K562 (cell line): Measurements from ENCODE around the gene PLEKHO2. TPM values are rescaled to one million over a fixed set of nuclear protein-coding genes. Genes with fewer than 3 reads are reported as not detected.

Experiments used
- ATAC-seq: fragments of 200-7000 bp; cut with Tn5 transposase; 3 replicates; pipeline ENCODE4 v1.9.1; 2020; ENCODE audit warnings: moderate library complexity
- BruUV-seq: library from RNA; stranded (reverse); fragments of 400-500 nt; replicated peaks from 2 replicates; lab custom pipeline; 2021; lab: Mats Ljungman, UMichigan
- CTCF ChIA-PET: fragments of 300-600 bp; formaldehyde crosslinking; extraction: SDS; loops from one replicate; lab custom pipeline; 2021; ENCODE audit warnings: low intra/inter-chr PET ratio; lab: Yijun Ruan, JAX
- POLR2A ChIA-PET: fragments of 300-600, 350-650 bp; sonication (Branson Sonifier 250); formaldehyde crosslinking; extraction: SDS; loops from one replicate; lab custom pipeline; 2021; ENCODE audit warnings: antibody characterized with exemption, inconsistent platforms; lab: Yijun Ruan, JAX
- DNase-seq, 4 experiments: peaks; one replicate each; pipeline versions ENCODE4 v3.0.0 to v3.0.0-alpha.2; 2011 to 2018; ENCODE audit warnings: low spot score in 3 of 4, mixed read lengths in 3 of 4; ENCODE audit errors: extremely low read depth in 1 of 4
- FAIRE-seq: peaks from 2 replicates; lab custom pipeline; 2011; peaks lifted over from hg19 to GRCh38; lab: Jason Lieb, UNC
- H2AFZ ChIP-seq: 2 replicates; pipeline ENCODE4 v1.6.0; 2011; ENCODE audit warnings: low read depth, low read length, control low read depth, inconsistent platforms
- H3K27ac ChIP-seq: fragments of 200-600 bp; 3 replicates; pipeline ENCODE4 v1.8.0; 2011; ENCODE audit warnings: low read depth, mild to moderate bottlenecking, control low read depth, inconsistent platforms, low read length, moderate library complexity, mixed read lengths; ENCODE audit errors: extremely low read depth
- H3K27me3 ChIP-seq, 2 experiments: fragments of 300-600 bp in 1 of 2; 2 replicates in 1 of 2; 3 replicates in 1 of 2; pipeline versions ENCODE4 v1.6.0 to v1.8.0; 2011; ENCODE audit warnings: inconsistent platforms in 2 of 2, low read length in 2 of 2, mild to moderate bottlenecking in 1 of 2, mixed read lengths in 1 of 2, moderate library complexity in 1 of 2; ENCODE audit not compliant: control insufficient read depth in 2 of 2, insufficient read depth in 2 of 2
- H3K36me3 ChIP-seq: fragments of 300-600 bp; 3 replicates; pipeline ENCODE4 v1.8.0; 2011; ENCODE audit warnings: mild to moderate bottlenecking, low read length, inconsistent platforms; ENCODE audit not compliant: control insufficient read depth, insufficient read depth
- H3K4me1 ChIP-seq, 2 experiments: fragments of 200-600 bp in 1 of 2; replicated peaks in 1 of 2; 2 replicates in 1 of 2; 3 replicates in 1 of 2; pipeline versions ENCODE4 v1.5.1 to v1.8.0; 2011; ENCODE audit warnings: inconsistent platforms in 2 of 2, low read length in 2 of 2, mild to moderate bottlenecking in 1 of 2, mixed read lengths in 1 of 2, moderate library complexity in 1 of 2; ENCODE audit not compliant: control insufficient read depth in 2 of 2, insufficient read depth in 2 of 2
- H3K4me2 ChIP-seq: 2 replicates; pipeline ENCODE4 v1.6.1; 2011; ENCODE audit warnings: low read length, control low read depth, inconsistent platforms, mixed read lengths; ENCODE audit not compliant: insufficient read depth
- H3K4me3 ChIP-seq: fragments of 200-600 bp; sonication (generic), shearing (Covaris generic); 2 replicates; pipeline ENCODE4 v1.5.1; 2016; ENCODE audit warnings: control low read depth, inconsistent platforms
- H3K79me2 ChIP-seq: fragments of 200-600 bp; 3 replicates; pipeline ENCODE4 v1.8.0; 2011; ENCODE audit warnings: low read length, inconsistent platforms; ENCODE audit not compliant: control insufficient read depth, insufficient read depth
- H3K9ac ChIP-seq, 2 experiments: 2 replicates each; pipeline versions ENCODE4 v1.6.0 to v1.6.1; 2011; ENCODE audit warnings: low read depth in 2 of 2, low read length in 2 of 2, control low read depth in 1 of 2, inconsistent platforms in 1 of 2, mild to moderate bottlenecking in 1 of 2, mixed read lengths in 1 of 2; ENCODE audit not compliant: insufficient read depth in 1 of 2
- H3K9me1 ChIP-seq: one replicate; pipeline ENCODE4 v1.6.0; 2011; ENCODE audit warnings: inconsistent platforms, mild to moderate bottlenecking, low read length, moderate library complexity; ENCODE audit not compliant: control insufficient read depth, insufficient read depth
- H3K9me3 ChIP-seq: replicated peaks from 2 replicates; pipeline ENCODE4 v1.5.1; 2011; ENCODE audit warnings: low read depth, low read length, inconsistent platforms; ENCODE audit not compliant: control insufficient read depth, insufficient read depth
- H4K20me1 ChIP-seq: replicated peaks from 2 replicates; pipeline ENCODE4 v1.6.1; 2011; ENCODE audit warnings: low read length, inconsistent platforms, mixed read lengths; ENCODE audit not compliant: control insufficient read depth, insufficient read depth
- CLOCK ChIP-seq: fragments of 250-450 bp; sonication (Bioruptor Pico); IDR thresholded peaks from 2 replicates; pipeline ENCODE4 v1.4.0; 2020; ENCODE audit warnings: mild to moderate bottlenecking, moderate library complexity, borderline replicate concordance
- ERF ChIP-seq: fragments of 450-650 bp; formaldehyde crosslinking; IDR thresholded peaks from 2 replicates; pipeline ENCODE4 v1.4.0; 2020; ENCODE audit warnings: mild to moderate bottlenecking, mixed read lengths
- GATA2 ChIP-seq: sonication (generic); formaldehyde crosslinking; IDR thresholded peaks from 2 replicates; pipeline ENCODE4 v1.4.0; 2020; ENCODE audit warnings: mild to moderate bottlenecking, missing genetic modification reagents
- MTA2 ChIP-seq: fragments of 450-650 bp; IDR thresholded peaks from 2 replicates; pipeline ENCODE4 v1.6.1; 2016; ENCODE audit warnings: low read depth
- NELFE ChIP-seq: IDR thresholded peaks from 2 replicates; pipeline ENCODE4 v1.6.1; 2011; ENCODE audit warnings: mild to moderate bottlenecking; ENCODE audit not compliant: insufficient read depth, insufficient read length
- OTX1 ChIP-seq: fragments of 450-650 bp; formaldehyde crosslinking; IDR thresholded peaks from 2 replicates; pipeline ENCODE4 v1.4.0; 2022; ENCODE audit warnings: mild to moderate bottlenecking
- PKNOX1 ChIP-seq: fragments of 450-650 bp; IDR thresholded peaks from 2 replicates; pipeline ENCODE4 v1.6.1; 2016
- PTBP1 ChIP-seq: fragments of 200-400 bp; formaldehyde crosslinking; IDR thresholded peaks from 2 replicates; pipeline ENCODE4 v1.6.1; 2017; ENCODE audit warnings: low read depth, low read length
- SMAD2 ChIP-seq: fragments of 150-350 bp; IDR thresholded peaks from 2 replicates; pipeline ENCODE4 v1.6.1; 2014; ENCODE audit warnings: low read depth, mild to moderate bottlenecking, low read length
- U2AF2 ChIP-seq: fragments of 200-400 bp; formaldehyde crosslinking; optimal IDR thresholded peaks from 2 replicates; pipeline ENCODE3; 2017; ENCODE audit warnings: low read depth, mild to moderate bottlenecking, low read length
- WGBS: fragments of 100-300 bp; shearing (Covaris generic); methylation state at CpG from one replicate; pipeline ENCODE4 v1.1.6; 2016; ENCODE audit warnings: low coverage, mixed read lengths; ENCODE audit not compliant: insufficient coverage; ENCODE audit errors: missing lambda C conversion rate; 5-methylcytosine and 5-hydroxymethylcytosine counted together
- in situ Hi-C: fragments of 300-500 bp; cut with MboI; formaldehyde crosslinking; loops from 4 replicates; pipeline ENCODE4 v1.15.0; 2018; ENCODE audit warnings: inconsistent platforms, mixed read lengths
- intact Hi-C: fragments of 100-400 bp; cut with micrococcal nuclease; formaldehyde crosslinking; loops from 2 replicates; pipeline ENCODE4 v1.14.2; 2022
- polyA plus RNA-seq, 8 experiments: library from polyadenylated mRNA; depleted of rRNA in 4 of 8; stranded (reverse) in 5 of 8; unstranded in 3 of 8; fragments of >200 nt; fragmentation: Nextera tagmentation in 2 of 8; fragmentation: Illumina TruSeq in 1 of 8; extraction: Ambion mirVana in 2 of 8; extraction: Trizol in 1 of 8; gene quantifications; 2 replicates each; pipeline versions ENCODE4 v1.2.1 to v1.2.3, GENCODE V29; 2011 to 2014; ENCODE audit warnings: inconsistent platforms in 1 of 8, missing spikeins in 1 of 8
- total RNA-seq, 7 experiments: library from RNA; depleted of rRNA in 6 of 7; stranded (reverse); fragments of >200 nt in 6 of 7; fragmentation: Illumina TruSeq in 2 of 7; extraction: Trizol in 2 of 7; gene quantifications; 2 replicates each; pipeline versions ENCODE4 v1.2.1 to v1.2.3, GENCODE V29; 2011 to 2021; ENCODE audit warnings: low replicate concordance in 1 of 7
- TF ChIP-seq, protein P1 (sequence below): fragments of 450-650 bp; IDR thresholded peaks from 2 replicates; pipeline ENCODE4 v1.6.1; 2017; ENCODE audit warnings: mild to moderate bottlenecking, moderate library complexity
- TF ChIP-seq, protein P2 (sequence below), 2 experiments: IDR thresholded peaks; 2 replicates each; pipeline ENCODE4 v1.6.1; 2012; ENCODE audit warnings: improper control_type of control experiment in 2 of 2, low read depth in 2 of 2, low read length in 2 of 2, borderline replicate concordance in 1 of 2

The PLEKHO2 gene
- total and polyA plus RNA-seq, 9 of the 15 experiments (the other 6 are each of a cell fraction or from before 2014, with no cell fraction given), result 0.24 to 8.8 (median 5.5) TPM

GRCh38 chr15:64864068-64864467 lies 22.4 kb downstream of the PLEKHO2 start (continued):
- TF ChIP-seq CLOCK (no peak), OTX1 (CRISPR knock-in tag) (no peak)

DNA sequence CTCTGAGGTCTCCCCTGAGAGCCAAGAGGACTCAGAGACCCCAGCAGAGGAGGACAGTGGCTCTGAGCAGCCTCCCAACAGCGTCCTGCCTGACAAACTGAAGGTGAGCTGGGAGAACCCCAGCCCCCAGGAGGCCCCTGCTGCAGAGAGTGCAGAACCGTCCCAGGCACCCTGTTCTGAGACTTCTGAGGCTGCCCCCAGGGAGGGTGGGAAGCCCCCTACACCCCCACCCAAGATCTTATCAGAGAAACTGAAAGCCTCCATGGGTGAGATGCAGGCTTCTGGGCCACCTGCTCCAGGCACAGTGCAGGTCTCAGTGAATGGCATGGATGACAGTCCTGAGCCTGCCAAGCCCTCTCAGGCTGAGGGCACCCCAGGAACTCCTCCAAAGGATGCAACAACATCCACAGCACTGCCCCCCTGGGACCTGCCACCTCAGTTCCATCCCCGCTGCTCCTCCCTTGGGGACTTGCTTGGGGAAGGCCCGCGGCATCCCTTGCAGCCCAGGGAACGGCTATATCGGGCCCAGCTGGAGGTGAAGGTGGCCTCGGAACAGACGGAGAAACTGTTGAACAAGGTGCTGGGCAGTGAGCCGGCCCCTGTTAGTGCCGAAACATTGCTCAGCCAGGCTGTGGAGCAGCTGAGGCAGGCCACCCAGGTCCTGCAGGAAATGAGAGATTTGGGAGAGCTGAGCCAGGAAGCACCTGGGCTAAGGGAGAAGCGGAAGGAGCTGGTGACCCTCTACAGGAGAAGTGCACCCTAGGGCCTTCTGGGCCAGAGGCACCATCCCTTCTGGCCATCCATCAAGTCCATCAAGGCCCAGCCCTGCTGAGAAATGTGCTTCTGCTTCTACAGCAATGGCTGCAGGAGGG lies 23.6 kb downstream of the PLEKHO2 start:
- TF ChIP-seq GATA2 (no peak), SMAD2 (no peak), PKNOX1 (no peak), U2AF2 (no peak), ERF (CRISPR knock-in tag) (no peak), MTA2 (no peak), PTBP1 (no peak), NELFE (no peak)
- TF ChIP-seq, protein P1, sequence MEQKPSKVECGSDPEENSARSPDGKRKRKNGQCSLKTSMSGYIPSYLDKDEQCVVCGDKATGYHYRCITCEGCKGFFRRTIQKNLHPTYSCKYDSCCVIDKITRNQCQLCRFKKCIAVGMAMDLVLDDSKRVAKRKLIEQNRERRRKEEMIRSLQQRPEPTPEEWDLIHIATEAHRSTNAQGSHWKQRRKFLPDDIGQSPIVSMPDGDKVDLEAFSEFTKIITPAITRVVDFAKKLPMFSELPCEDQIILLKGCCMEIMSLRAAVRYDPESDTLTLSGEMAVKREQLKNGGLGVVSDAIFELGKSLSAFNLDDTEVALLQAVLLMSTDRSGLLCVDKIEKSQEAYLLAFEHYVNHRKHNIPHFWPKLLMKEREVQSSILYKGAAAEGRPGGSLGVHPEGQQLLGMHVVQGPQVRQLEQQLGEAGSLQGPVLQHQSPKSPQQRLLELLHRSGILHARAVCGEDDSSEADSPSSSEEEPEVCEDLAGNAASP, result no peak
- TF ChIP-seq, protein P2, sequence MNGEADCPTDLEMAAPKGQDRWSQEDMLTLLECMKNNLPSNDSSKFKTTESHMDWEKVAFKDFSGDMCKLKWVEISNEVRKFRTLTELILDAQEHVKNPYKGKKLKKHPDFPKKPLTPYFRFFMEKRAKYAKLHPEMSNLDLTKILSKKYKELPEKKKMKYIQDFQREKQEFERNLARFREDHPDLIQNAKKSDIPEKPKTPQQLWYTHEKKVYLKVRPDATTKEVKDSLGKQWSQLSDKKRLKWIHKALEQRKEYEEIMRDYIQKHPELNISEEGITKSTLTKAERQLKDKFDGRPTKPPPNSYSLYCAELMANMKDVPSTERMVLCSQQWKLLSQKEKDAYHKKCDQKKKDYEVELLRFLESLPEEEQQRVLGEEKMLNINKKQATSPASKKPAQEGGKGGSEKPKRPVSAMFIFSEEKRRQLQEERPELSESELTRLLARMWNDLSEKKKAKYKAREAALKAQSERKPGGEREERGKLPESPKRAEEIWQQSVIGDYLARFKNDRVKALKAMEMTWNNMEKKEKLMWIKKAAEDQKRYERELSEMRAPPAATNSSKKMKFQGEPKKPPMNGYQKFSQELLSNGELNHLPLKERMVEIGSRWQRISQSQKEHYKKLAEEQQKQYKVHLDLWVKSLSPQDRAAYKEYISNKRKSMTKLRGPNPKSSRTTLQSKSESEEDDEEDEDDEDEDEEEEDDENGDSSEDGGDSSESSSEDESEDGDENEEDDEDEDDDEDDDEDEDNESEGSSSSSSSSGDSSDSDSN (IDR thresholded peaks at IDR 0.05; ENCODE audit: borderline replicate concordance in 1 of 2, low read depth in 2 of 2, low read length in 2 of 2), result no peak
- H3K9ac ChIP-seq, result no peak overlapping the region; a peak in 2 of 4 replicates
- no TSS peak for BruUV-seq
- no peak overlapping the region for H3K27ac ChIP-seq
- H3K4me2 ChIP-seq, result no peak overlapping the region
- H3K4me3 ChIP-seq, result no peak overlapping the region
- WGBS, result 84% methylated on average over 12 of the region's 12 CpGs
- no peaks in the 10 kb centered on the region for H3K79me2 ChIP-seq
- H3K27me3 ChIP-seq, result no peaks in the 10 kb centered on the region
- no peaks in the 10 kb centered on the region for H4K20me1 ChIP-seq
- H3K36me3 ChIP-seq, result peaks cover 25% of the 10 kb centered on the region; the same call in 1 of the 3 replicates
- no peaks in the 10 kb centered on the region for H3K9me3 ChIP-seq
- CTCF ChIA-PET, result no interaction called here
- ATAC-seq, result no peak
- FAIRE-seq, result no peak
- no peak for DNase-seq
- H3K4me1 ChIP-seq, result peaks cover 0 to 3% of the 10 kb centered on the region in 2 experiments; a peak in 1 of 5 replicates
- in situ Hi-C loops (no loop called here), intact Hi-C loops (no loop called here)
- POLR2A ChIA-PET, result interaction anchor here (0.6 to 1.2 kb wide), 5 partner anchors 12 to 125 kb away, joined by 3 to 5 read pairs (median 3); no protein-coding TSS in a partner anchor
- no peaks in the 10 kb centered on the region for H3K9me1 ChIP-seq
- no peak overlapping the region for H2AFZ ChIP-seq
